Activated CD8-positive, alpha-beta memory T cell treated with anti-CD3 and anti-CD28 coated beads for 48 hours (primary cell): ENCODE measurements around the gene PCGF1.
"Not testable (repeated sequence)": the region's sequence is repeated elsewhere in the genome, so short reads cannot be mapped to it uniquely, and the experiment has no call there.

Experiments
- DNase-seq, 3 experiments: peaks; one replicate each; pipeline ENCODE4 v3.0.0-alpha.2; 2020; ENCODE audit warnings: low read depth in 2 of 3, low spot score in 2 of 3

Gene PCGF1

GRCh38 chr2:74499940-74500577 is 7.4 kb downstream of the PCGF1 start:
- DNase-seq = no peak

- DNase-seq = no peak
Measured at GRCh38 chr2:74499267-74499939, 8.1 kb downstream of the PCGF1 start, which contains the start of gene LBX2. Gene LBX2 (minus strand): TSS chr2:74499603. CDS start chr2:74499537, 66 bp downstream.

- no peak for DNase-seq
Measured at GRCh38 chr2:74498500-74499266, 8.8 kb downstream of the PCGF1 start.

GRCh38 chr2:74497777-74498499 is 9.6 kb downstream of the PCGF1 start:
- DNase-seq = no peak

GRCh38 chr2:74496997-74497776 is 10.3 kb downstream of the PCGF1 start:
- DNase-seq = no peak

GRCh38 chr2:74495440-74495839 is 12.1 kb downstream of the PCGF1 start:
- DNase-seq = no peak

- DNase-seq = no peak
Measured at GRCh38 chr2:74493546-74493945, 13.9 kb downstream of the PCGF1 start.

- DNase-seq = no peak
Measured at GRCh38 chr2:74491648-74492544, 15.6 kb downstream of the PCGF1 start.

GRCh38 chr2:74489906-74490305 is 17.6 kb downstream of the PCGF1 start:
- DNase-seq = no peak

GRCh38 chr2:74488643-74489481 is 18.6 kb downstream of the PCGF1 start:
- DNase-seq = no peak

- DNase-seq = no peak
Measured at GRCh38 chr2:74486141-74486540, 21.4 kb downstream of the PCGF1 start.

- not testable (repeated sequence) for DNase-seq
Measured at GRCh38 chr2:74483675-74484164, 23.8 kb downstream of the PCGF1 start.

- DNase-seq = peak; percentile 74 to 83 (median 77)
Measured at GRCh38 chr2:74482801-74483674, 24.5 kb downstream of the PCGF1 start, which contains the start of the genes CCDC142 and TTC31. Gene CCDC142 (minus strand): TSS chr2:74482998. CDS start chr2:74482837, 161 bp downstream. Gene TTC31 (plus strand): TSS chr2:74483081. CDS start chr2:74483096, 15 bp downstream.

GRCh38 chr2:74481961-74482800 is 25.3 kb downstream of the PCGF1 start:
- no peak for DNase-seq

GRCh38 chr2:74481431-74481830 is 26.1 kb downstream of the PCGF1 start:
- DNase-seq = no peak

GRCh38 chr2:74474899-74475298 is 32.6 kb downstream of the PCGF1 start:
- no peak for DNase-seq
